Loucy (cell line): ENCODE results near the gene NAIF1.

ENCODE experiments used
- H2AFZ ChIP-seq: fragments of 200-600 bp; sonication (generic); 2 replicates; pipeline ENCODE4 v1.6.0; 2016; ENCODE audit warnings: antibody characterized with exemption, mild to moderate bottlenecking, low read length, moderate library complexity
- H3F3A ChIP-seq: fragments of 200-600 bp; 2 replicates; pipeline ENCODE4 v1.6.0; 2016; ENCODE audit warnings: antibody characterized with exemption, low read depth, mild to moderate bottlenecking
- H3K27me3 ChIP-seq: fragments of 200-600 bp; sonication (generic); 2 replicates; pipeline ENCODE4 v1.6.1; 2014; ENCODE audit warnings: low read length, mild to moderate bottlenecking; ENCODE audit not compliant: insufficient read depth, poor library complexity, severe bottlenecking
- H3K36me3 ChIP-seq: fragments of 200-600 bp; sonication (generic); 2 replicates; pipeline ENCODE4 v1.6.1; 2016; ENCODE audit warnings: low read length; ENCODE audit not compliant: insufficient read depth
- H3K4me1 ChIP-seq: fragments of 200-600 bp; sonication (generic); 2 replicates; pipeline ENCODE4 v1.5.1; 2014; ENCODE audit warnings: low read length, mild to moderate bottlenecking; ENCODE audit not compliant: insufficient read depth, poor library complexity, severe bottlenecking
- H3K4me2 ChIP-seq: fragments of 200-600 bp; sonication (generic); 2 replicates; pipeline ENCODE4 v1.6.0; 2014; ENCODE audit warnings: antibody characterized with exemption, low read length, low read depth, mild to moderate bottlenecking; ENCODE audit not compliant: poor library complexity, severe bottlenecking
- H3K4me3 ChIP-seq: fragments of 200-600 bp; sonication (generic); 2 replicates; pipeline ENCODE4 v1.5.1; 2014; ENCODE audit warnings: low read length, mild to moderate bottlenecking, mixed read lengths; ENCODE audit not compliant: poor library complexity, severe bottlenecking
- H3K79me2 ChIP-seq: fragments of 200-600 bp; sonication (generic); 2 replicates; pipeline ENCODE4 v1.6.1; 2014; ENCODE audit warnings: low read length; ENCODE audit not compliant: insufficient read depth
- H3K9ac ChIP-seq: fragments of 200-600 bp; sonication (generic); 2 replicates; pipeline ENCODE4 v1.6.0; 2014; ENCODE audit warnings: mild to moderate bottlenecking, low read depth, low read length, moderate library complexity; ENCODE audit not compliant: poor library complexity, severe bottlenecking
- H3K9me2 ChIP-seq: fragments of 200-600 bp; sonication (generic); replicated peaks from 2 replicates; pipeline ENCODE4 v1.6.1; 2016; ENCODE audit warnings: low read depth, low read length, mixed read lengths
- H3K9me3 ChIP-seq: fragments of 200-600 bp; sonication (generic); 2 replicates; pipeline ENCODE4 v1.6.1; 2014; ENCODE audit warnings: mild to moderate bottlenecking, antibody characterized with exemption, low read length, low read depth; ENCODE audit not compliant: insufficient read depth
- H4K20me1 ChIP-seq: fragments of 200-600 bp; sonication (generic); 2 replicates; pipeline ENCODE4 v1.6.0; 2014; ENCODE audit warnings: antibody characterized with exemption, low read length, mild to moderate bottlenecking; ENCODE audit not compliant: insufficient read depth, poor library complexity, severe bottlenecking
- EZH2phosphoT487 ChIP-seq: fragments of 200-600 bp; IDR thresholded peaks from 2 replicates; pipeline ENCODE4 v1.6.1; 2018; ENCODE audit warnings: antibody characterized with exemption, mild to moderate bottlenecking, moderate library complexity, borderline replicate concordance
- TF ChIP-seq, protein P1 (sequence below): fragments of 200-600 bp; sonication (generic); conservative IDR thresholded peaks from 2 replicates; pipeline ENCODE4 v1.5.1; 2014; ENCODE audit warnings: mild to moderate bottlenecking, antibody characterized with exemption, low read length

Gene NAIF1

DNA sequence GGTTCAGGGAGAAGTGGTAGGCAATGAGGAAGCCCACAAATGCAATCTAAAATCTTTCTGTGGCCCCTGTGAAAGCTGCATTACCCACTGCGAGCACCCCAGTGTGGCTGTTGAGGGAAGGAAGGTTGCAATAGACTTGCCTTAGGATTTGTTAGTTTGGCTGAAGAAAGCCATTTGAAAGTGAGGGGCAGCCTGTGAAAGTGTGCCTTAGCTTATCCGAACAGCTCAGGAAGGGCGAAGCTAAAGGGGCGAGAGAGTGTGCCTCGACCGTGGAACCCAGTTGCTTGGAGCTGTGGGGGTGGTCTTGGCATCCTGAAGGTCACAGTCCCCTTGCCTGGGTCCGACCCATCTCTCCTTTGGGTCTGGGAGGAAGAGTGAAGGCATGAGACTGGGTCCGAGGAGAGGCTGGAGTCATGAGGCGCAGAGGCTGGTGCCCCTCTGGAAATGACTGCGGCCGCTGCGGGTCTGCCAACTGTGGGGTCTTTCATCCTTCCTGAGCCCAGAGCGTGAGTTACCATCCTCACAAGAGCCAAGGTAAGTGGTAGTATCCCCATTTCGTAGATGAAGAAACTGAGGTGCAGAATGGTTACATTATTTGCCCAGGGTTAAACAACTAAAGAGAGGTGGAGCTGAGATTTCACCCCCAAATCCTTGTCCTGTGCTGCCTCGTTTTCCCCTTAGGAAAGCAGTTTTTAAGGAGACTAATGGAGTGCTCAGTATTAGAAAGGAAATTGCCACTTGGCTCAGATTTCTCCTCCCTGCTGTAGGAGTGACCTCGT is 25.3 kb upstream of the NAIF1 start:
- no peak overlapping the region for H3K4me2 ChIP-seq
- no peaks in the 10 kb centered on the region for H3K27me3 ChIP-seq
- peaks cover 4% of the 10 kb centered on the region for H3K4me1 ChIP-seq
- no peak overlapping the region for H2AFZ ChIP-seq
- H3K9ac ChIP-seq = no peak overlapping the region
- H3K9me3 ChIP-seq = no peaks in the 10 kb centered on the region
- H3K79me2 ChIP-seq = peaks cover 91% of the 10 kb centered on the region
- H3K4me3 ChIP-seq = no peak overlapping the region
- H3K9me2 ChIP-seq = no peaks in the 10 kb centered on the region
- peaks cover 43% of the 10 kb centered on the region for H4K20me1 ChIP-seq
- H3F3A ChIP-seq = peaks cover 3% of the 10 kb centered on the region; the same call in 1 of the 2 replicates
- TF ChIP-seq EZH2phosphoT487 = no peak
- TF ChIP-seq, protein P1, sequence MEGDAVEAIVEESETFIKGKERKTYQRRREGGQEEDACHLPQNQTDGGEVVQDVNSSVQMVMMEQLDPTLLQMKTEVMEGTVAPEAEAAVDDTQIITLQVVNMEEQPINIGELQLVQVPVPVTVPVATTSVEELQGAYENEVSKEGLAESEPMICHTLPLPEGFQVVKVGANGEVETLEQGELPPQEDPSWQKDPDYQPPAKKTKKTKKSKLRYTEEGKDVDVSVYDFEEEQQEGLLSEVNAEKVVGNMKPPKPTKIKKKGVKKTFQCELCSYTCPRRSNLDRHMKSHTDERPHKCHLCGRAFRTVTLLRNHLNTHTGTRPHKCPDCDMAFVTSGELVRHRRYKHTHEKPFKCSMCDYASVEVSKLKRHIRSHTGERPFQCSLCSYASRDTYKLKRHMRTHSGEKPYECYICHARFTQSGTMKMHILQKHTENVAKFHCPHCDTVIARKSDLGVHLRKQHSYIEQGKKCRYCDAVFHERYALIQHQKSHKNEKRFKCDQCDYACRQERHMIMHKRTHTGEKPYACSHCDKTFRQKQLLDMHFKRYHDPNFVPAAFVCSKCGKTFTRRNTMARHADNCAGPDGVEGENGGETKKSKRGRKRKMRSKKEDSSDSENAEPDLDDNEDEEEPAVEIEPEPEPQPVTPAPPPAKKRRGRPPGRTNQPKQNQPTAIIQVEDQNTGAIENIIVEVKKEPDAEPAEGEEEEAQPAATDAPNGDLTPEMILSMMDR = no peak
- H3K36me3 ChIP-seq = peaks cover 22% of the 10 kb centered on the region; the same call in 1 of the 2 replicates

DNA sequence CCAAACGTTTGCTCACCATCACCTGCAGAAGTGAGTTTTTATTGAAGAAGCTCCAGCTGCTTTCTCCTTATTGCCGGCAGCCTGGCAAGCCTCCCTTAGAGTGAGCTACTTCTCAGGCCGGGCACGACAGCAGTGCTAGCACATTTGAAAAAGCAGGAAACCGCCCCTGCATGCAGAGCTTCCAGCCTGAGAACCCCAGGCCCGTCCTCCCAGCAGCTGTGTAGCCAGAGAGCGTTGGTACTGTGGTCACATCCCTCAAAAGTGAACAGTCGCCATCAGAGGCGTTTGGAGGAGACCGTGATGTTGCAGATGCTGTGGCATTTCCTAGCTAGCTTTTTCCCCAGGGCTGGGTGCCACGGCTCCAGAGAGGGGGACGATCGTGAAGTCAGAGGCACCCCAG is 24.5 kb upstream of the NAIF1 start:
- Histone ChIP-seq H3K4me3 (no peak overlapping the region), H2AFZ (no peak overlapping the region), H3K36me3 (peaks cover 14% of the 10 kb centered on the region; the same call in 1 of the 2 replicates), H3K4me1 (peaks cover 4% of the 10 kb centered on the region), H3K9me2 (no peaks in the 10 kb centered on the region), H3K4me2 (no peak overlapping the region), H3K9ac (no peak overlapping the region), H3K9me3 (no peaks in the 10 kb centered on the region), H3K27me3 (no peaks in the 10 kb centered on the region), H3F3A (peaks cover 3% of the 10 kb centered on the region; the same call in 1 of the 2 replicates), H3K79me2 (peaks cover 87% of the 10 kb centered on the region), H4K20me1 (peaks cover 36% of the 10 kb centered on the region)
- TF ChIP-seq, protein P1 = no peak
- no peak for TF ChIP-seq EZH2phosphoT487

DNA sequence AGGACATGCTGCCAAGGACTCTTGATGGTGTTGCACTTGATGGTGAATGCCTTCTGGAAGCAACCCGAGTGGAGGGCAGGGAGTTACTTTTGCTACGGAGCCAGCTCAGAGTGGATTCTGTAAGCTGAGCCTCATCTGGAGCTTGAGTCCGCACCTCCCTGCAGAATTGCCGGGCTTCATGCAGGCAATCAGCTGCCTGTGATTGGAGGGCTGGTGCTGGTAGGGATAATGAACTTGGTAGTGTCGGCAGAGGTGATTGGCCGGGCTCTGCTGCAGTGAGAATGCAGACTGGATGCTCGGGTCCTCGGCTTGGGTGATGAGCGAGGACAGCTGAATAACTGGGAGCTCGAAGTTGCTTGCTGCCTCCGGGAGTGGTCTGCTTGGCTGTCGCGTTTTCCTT is 24.0 kb upstream of the NAIF1 start:
- Histone ChIP-seq H3K9me2 (no peaks in the 10 kb centered on the region), H3K9me3 (no peaks in the 10 kb centered on the region), H3K9ac (no peak overlapping the region), H3K27me3 (no peaks in the 10 kb centered on the region), H3F3A (peaks cover 3% of the 10 kb centered on the region; the same call in 1 of the 2 replicates), H3K4me1 (peaks cover 4% of the 10 kb centered on the region), H3K36me3 (peaks cover 13% of the 10 kb centered on the region; the same call in 1 of the 2 replicates), H2AFZ (no peak overlapping the region), H3K79me2 (peaks cover 89% of the 10 kb centered on the region), H3K4me3 (no peak overlapping the region), H3K4me2 (no peak overlapping the region), H4K20me1 (peaks cover 33% of the 10 kb centered on the region)
- TF ChIP-seq EZH2phosphoT487 = no peak
- TF ChIP-seq, protein P1 = no peak
